DMS 273 (cell line): ENCODE results near the gene TCAIM.

Experiments
- DNase-seq: peaks from one replicate; lab custom pipeline; 2025; ENCODE audit not compliant: unreplicated experiment; lab: John Stamatoyannopoulos, UW

Gene TCAIM

DNA sequence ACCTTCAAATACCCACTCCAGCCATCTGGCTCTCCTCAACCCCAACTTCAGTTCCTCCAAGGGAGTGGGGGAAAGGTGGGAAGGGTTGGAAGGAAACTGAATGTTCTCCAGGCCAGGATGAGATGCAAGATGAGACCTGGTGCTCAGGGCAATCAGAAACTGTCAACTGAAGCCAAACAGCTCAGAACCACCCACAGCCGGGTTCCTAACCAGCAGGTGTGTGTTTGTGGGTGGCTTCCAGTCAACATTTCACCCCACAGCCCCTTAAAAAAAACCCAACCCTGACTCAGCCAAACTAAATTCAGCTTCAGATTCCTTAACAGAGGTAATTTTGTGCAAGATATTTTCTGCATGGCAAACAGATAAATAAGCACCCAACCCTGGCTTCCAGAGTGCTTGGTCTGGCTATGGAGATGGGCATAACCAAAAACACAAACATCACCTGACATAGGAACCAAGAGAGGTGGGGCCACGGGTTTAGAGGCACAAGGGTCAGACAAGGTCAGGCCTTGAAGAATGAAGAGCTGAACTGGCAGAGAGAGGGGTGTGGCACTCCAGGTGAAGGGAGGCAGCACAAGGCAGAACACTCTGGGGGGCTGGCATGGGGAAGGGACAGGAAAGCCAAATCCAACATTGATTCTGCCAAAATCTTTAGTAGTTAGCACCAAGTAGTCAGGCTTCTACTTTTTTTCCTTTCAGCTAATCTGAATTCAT is 104.2 kb downstream of the TCAIM start:
- DNase-seq, result no peak

DNA sequence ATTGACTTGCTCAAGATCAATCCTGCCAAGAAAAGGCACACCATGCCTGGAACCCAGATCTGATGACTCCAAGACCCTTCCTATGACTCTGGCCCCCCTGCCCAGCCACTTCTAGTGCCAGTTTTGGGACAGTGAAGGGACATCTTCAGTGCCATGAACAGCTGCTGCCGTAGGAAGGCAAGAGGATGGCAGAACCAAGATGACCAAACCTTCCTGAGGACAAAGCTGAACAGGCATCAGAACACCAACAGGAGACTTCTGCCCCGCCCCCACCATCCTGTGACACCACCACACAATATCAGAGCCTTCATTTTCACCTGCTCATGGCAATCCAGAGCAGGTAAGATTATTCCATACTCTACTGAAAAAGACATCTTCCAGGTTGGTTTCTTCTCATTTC is 105.9 kb downstream of the TCAIM start:
- no peak for DNase-seq

DNA sequence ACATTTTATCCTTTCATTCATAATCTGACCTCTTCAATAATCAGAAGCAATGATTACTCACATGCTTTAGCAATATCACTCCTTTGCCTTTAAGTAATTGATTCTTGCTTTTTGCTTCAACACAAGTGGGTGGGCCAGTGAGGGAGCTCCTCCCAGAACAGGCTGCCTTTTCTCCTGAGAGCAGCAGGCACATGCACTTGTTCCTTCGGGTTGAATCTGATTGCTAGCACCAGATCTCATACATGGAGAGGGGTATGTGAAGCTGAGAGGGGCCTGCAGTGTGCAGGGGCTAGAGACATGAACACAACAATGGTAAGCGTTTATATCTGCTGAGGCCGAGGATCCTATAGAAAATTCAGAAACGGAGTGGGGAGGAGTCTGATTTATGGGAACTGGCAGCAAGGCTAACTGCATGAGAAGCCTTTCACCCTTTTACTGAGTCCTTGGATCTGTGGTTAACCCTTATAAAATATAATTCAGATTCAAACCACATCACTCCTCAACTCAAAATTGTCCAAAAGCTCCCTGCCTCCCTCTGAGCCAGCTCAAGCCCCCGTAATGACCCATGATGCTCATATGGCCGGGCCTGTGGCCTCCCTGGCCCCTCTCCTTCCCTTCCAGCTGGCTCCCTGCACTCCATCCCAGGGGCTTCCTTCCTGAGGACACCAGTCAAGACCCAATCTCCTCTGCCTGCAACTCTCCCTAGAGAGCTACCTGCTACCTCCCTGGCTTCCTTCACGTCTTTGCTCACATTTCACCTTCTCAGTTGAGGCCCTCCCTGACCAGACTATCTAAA is 106.5 kb downstream of the TCAIM start:
- no peak for DNase-seq

DNA sequence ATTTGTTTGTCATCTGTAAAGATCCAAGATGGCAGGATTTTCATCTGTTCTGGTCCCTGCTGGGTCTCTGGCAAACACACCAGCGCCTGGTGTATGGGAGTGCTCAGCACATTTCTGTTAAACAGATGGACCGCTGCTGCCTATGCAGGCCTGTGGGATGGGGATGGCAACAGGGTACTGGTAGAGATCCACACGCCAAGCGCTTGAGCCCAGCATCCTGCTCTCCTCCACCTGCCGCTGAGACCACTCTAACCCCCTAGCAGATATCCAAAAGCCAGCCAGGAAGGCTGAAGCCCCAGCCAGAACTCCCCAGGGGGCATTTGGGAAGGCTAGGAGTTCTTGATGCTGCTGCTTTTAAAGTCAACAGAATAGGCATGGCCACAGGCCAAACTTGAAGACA is 107.2 kb downstream of the TCAIM start:
- no peak for DNase-seq

DNA sequence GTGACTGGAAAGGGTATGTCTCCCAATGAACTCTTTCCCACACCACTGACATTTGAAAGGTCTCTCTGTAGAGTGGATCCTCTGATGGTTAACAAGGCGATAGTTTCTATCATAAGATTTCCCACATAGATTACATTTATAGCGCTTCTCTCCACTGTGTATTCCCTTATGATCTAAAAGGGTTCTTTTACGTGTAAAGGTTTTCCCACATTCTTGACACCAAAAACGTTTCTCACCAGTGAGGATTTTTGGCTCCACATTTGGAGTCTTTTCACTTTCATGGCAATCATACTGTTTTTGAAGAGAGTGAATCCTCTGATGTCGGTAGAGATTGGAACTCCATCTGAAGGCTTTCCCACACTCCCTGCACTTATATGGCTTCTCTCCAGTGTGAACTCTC is 108.4 kb downstream of the TCAIM start:
- no peak for DNase-seq

DNA sequence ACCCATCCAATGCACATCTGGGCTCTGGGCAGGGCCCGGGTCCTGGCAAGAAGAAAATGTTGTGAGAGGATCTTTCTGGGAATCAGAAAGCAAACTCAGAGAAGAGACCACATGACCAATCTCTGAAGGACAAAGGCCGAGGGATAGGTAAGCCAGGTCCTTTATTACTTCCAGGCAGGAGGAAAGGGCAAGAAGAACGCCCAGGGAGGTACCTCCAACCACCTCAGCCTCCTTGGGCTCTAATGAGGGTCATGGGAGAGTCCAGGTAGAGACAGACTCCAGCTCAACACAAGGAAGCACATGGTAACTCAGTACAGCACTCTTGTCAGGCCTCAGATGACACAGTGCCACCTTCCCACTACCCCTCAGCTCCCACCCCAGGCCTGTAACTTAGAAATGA is 112.9 kb downstream of the TCAIM start:
- DNase-seq, result no peak

DNA sequence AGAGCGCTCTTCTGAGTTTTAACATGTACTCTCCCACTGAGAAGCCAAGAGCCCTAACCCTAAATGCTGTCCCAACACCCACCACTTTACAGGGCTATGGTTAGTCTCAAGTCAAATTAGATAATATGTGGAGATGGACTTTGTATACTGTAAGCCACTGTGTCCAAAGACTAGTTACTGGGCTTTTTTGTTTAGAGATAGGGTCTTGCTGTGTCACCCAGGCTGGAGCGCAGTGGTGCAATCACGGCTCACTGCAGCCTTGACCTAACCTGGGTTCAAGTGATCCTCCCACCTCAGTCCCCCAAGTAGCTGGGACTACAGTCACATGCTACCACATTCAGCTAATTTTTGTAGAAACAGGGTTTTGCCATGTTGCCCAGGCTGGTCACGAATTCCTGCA is 115.7 kb downstream of the TCAIM start:
- no peak for DNase-seq

DNA sequence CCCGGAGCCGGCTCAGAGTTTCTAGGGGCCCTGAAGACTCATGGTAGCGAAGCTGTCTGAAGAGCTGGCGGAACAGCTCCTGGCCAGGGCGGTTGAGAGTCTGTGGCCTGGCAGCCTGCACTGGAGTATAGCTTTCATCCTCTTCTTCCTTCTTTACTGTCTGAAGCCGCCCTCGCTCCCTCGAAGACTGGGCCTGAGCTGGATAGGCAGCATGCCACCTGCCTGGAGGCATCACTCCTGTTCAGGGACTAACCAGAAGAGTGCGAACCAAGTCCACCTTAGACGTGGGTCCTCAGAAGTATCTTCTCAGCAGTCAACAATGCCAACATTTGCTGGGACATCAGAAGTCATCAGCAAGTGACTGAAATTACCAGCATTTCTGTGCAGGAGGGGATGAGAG is 116.8 kb downstream of the TCAIM start:
- DNase-seq, result no peak
